ENCODE data around the gene PSMB1. TPM values are rescaled to one million over a fixed set of nuclear protein-coding genes. Genes with fewer than 3 reads are reported as not detected.

PSMB1 gene
- total RNA-seq, 6 experiments from 2014 or later, result 227 to 265 (median 252) TPM

- no peak for TF ChIP-seq CTCF (IDR thresholded peaks at IDR 0.05)
- Mint-ChIP-seq H3K4me1 (ENCODE audit: low read depth) (no peaks in the 10 kb centered on the region), H3K4me3 (no peak overlapping the region), H3K36me3 (ENCODE audit: low read depth) (no peaks in the 10 kb centered on the region), H3K27me3 (ENCODE audit: insufficient read depth) (peaks cover 9% of the 10 kb centered on the region), H3K27ac (no peak overlapping the region), H3K9me3 (no peaks in the 10 kb centered on the region)
- no peak for DNase-seq
Measured at GRCh38 chr6:170524172-170524502, 29.0 kb downstream of the PSMB1 start.

- no peaks in the 10 kb centered on the region for H3K9me3 Mint-ChIP-seq
- H3K27ac Mint-ChIP-seq, result no peak overlapping the region
- DNase-seq, result no peak
- TF ChIP-seq CTCF (IDR thresholded peaks at IDR 0.05), result no peak
- H3K4me1 Mint-ChIP-seq (ENCODE audit: low read depth), result no peaks in the 10 kb centered on the region
- no peaks in the 10 kb centered on the region for H3K36me3 Mint-ChIP-seq (ENCODE audit: low read depth)
- peaks cover 9% of the 10 kb centered on the region for H3K27me3 Mint-ChIP-seq (ENCODE audit: insufficient read depth)
- no peak overlapping the region for H3K4me3 Mint-ChIP-seq
Measured at GRCh38 chr6:170523256-170524171, 29.6 kb downstream of the PSMB1 start.

- Mint-ChIP-seq H3K27ac (no peak overlapping the region), H3K36me3 (ENCODE audit: low read depth) (no peaks in the 10 kb centered on the region), H3K27me3 (ENCODE audit: insufficient read depth) (peaks cover 11% of the 10 kb centered on the region), H3K4me3 (no peak overlapping the region), H3K9me3 (no peaks in the 10 kb centered on the region), H3K4me1 (ENCODE audit: low read depth) (no peaks in the 10 kb centered on the region)
- peak; percentile 53 for TF ChIP-seq CTCF (IDR thresholded peaks at IDR 0.05)
- DNase-seq, result no peak
Measured at GRCh38 chr6:170522565-170523183, 30.4 kb downstream of the PSMB1 start.

GRCh38 chr6:170516783-170517616, 36.1 kb downstream of the PSMB1 start:
- no peaks in the 10 kb centered on the region for H3K36me3 Mint-ChIP-seq (ENCODE audit: low read depth)
- 0 out of 2 replicates have a peak, but pooled peaks cover 5% of the 10 kb centered on the region for H3K4me1 Mint-ChIP-seq (ENCODE audit: low read depth)
- H3K9me3 Mint-ChIP-seq, result no peaks in the 10 kb centered on the region
- DNase-seq, result peak; percentile 69
- peak overlapping the region; percentile 50 for H3K4me3 Mint-ChIP-seq
- TF ChIP-seq CTCF (IDR thresholded peaks at IDR 0.05), result peak; percentile 90
- H3K27me3 Mint-ChIP-seq (ENCODE audit: insufficient read depth), result peaks cover 11% of the 10 kb centered on the region
- H3K27ac Mint-ChIP-seq, result no peak overlapping the region

- H3K27me3 Mint-ChIP-seq (ENCODE audit: insufficient read depth), result peaks cover 12% of the 10 kb centered on the region
Measured at GRCh38 chr6:170514908-170515307, 38.2 kb downstream of the PSMB1 start.

More at GRCh38 chr6:170514908-170515307, 38.2 kb downstream of the PSMB1 start:
- Mint-ChIP-seq H3K9me3 (no peaks in the 10 kb centered on the region), H3K4me3 (no peak overlapping the region), H3K4me1 (ENCODE audit: low read depth) (0 out of 2 replicates have a peak, but pooled peaks cover 5% of the 10 kb centered on the region), H3K27ac (no peak overlapping the region), H3K36me3 (ENCODE audit: low read depth) (no peaks in the 10 kb centered on the region)
- TF ChIP-seq CTCF (IDR thresholded peaks at IDR 0.05), result no peak
- no peak for DNase-seq
